GM21423 (cell line): ENCODE data around the gene WDR5B.
"Not testable (repeated sequence)": the region's sequence is repeated elsewhere in the genome, so short reads cannot be mapped to it uniquely, and the experiment has no call there.

Experiments
- ATAC-seq: cut with Tn5 transposase; IDR thresholded peaks from one replicate; pipeline ENCODE4 v1.9.1; 2021; ENCODE audit warnings: mild to moderate bottlenecking, moderate library complexity; ENCODE audit not compliant: unreplicated experiment

The WDR5B gene

GRCh38 chr3:122374034-122374433 lies 41.8 kb downstream of the WDR5B start:
- no peak for ATAC-seq

DNA sequence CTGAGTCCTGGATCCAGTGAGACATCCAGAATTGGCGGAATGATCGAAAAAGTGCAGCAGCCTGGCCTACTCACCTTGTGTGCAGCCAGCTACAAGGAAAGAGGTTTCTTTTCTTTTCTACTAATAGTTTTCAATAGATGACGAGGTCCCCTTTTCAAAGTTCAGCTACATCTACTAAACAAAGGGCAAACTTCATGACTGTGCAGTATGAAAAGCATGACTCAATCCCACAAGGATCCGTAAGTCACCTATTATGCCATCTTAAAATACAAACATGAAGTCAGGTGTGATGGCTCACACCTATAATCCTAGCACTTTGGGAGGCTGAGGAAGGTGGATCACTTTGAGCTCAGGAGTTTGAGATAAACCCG lies 49.5 kb downstream of the WDR5B start:
- ATAC-seq, result no peak

DNA sequence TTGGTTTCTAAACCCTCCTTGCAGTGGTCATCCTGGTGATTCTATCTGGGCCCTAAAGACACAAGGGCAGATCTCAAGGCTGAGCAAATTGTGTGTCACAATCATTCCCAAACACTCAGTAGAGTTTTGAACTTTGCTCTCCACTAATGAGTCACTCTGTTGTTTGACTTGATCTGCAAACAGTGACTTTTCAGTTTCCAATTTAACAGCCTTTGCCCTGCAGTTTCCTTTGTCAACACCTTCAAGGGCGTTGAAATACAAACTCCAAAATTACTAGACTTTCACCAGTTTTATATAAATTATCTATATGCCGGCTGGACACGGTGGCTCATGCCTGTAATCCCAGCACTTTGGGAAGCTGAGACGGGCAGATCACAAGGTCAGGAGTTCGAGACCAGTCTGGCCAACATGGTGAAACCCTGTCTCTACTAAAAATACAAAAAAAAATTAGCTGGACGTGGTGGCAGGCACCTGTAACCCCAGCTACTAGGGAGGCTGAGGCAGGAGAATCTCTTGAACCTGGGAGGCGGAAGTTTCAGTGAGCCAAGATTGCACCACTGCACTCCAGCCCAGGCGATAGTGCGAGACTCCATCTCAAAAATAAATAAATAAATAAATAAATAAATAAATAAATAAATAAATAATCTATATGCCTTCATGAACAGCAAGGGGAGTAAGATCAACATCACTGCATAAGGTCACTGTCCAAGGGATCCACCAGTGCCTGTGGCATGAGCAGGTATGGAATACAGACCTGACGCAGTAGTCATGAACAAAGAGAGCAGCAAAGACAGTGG lies 50.1 kb downstream of the WDR5B start:
- ATAC-seq, result not testable (repeated sequence)

- no peak for ATAC-seq
These were observed 50.8 kb downstream of the WDR5B start for GRCh38 chr3:122365073-122365472.

- ATAC-seq, result no peak
These were observed 51.4 kb downstream of the WDR5B start for GRCh38 chr3:122364490-122364889.
